NCI-H748 treated with DMSO at 0.1 percent for 48 hours (cell line): ENCODE measurements around the gene FARS2.
"Not testable (repeated sequence)": the region's sequence is repeated elsewhere in the genome, so short reads cannot be mapped to it uniquely, and the experiment has no call there.

Source experiments
- DNase-seq: peaks from one replicate; lab custom pipeline; 2025; lab: John Stamatoyannopoulos, UW

The FARS2 gene

DNA sequence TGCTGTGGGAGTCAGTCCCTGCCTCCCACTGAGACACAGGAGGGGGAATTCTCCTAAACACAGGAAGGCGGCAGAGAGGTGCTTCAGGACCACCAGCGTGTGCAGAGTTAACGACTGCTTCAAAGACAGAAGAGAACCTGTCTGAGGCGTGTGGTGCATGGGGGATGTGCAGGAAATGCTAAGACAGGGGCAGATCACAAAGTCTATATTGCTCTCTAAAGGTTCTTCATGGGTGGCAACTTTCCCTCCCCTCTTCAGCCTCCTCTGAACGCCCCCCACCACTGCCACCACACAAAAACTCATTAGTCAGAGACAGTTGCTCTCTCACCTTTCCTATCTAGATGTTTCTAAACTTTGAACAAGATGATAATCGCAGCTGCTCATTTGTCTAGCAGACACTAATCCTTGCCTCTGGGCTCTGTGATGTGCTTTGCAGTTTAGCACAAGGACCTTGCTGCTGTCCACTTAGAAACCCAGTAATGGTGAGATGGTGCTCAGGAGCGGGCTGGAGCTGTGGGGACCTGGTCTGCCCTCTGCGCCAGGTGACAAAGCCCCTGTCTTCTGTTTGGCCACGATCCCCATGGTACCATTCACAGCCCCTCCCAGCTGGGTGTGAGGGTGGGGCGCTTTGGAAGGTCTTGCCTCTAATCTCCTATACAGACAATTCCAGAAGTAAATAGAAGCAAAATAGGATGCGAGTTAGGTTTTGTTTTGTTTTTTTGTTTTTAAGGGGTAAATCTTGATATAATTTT is 525.8 kb downstream of the FARS2 start:
- no peak for DNase-seq

DNA sequence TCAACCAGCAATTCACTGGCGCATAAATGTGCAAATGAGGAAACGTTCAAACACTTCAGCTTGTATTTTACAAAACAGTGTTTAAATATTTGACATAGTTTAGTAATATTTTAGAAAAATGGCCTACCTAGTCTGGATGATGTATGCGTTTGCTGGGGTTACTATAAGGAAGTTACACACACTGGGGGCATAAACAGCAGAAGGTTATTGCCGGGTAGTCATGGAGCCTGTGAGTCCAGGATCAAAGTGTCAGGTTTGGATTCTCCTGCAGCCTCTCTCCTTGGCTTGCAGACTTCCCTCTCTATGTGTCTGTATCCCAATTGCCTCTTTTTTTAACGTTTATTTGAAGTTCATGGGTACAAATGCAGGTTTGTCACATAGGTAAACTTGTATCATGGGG is 528.1 kb downstream of the FARS2 start:
- DNase-seq: not testable (repeated sequence)

DNA sequence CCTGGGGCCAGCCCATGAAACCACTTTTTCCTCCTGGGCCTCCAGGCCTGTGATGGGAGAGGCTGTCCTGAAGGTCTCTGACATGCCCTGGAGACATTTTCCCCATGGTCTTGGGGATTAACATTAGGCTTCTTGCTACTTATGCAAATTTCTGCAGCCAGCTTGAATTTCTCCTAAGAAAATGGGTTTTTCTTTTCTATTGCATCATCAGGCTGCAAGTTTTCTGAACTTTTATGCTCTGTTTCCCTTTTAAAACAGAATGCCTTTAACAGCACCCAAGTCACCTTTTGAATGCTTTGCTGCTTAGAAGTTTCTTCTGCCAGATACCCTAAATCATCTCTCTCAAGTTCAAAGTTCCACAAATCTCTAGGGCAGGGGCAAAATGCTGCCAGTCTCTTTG is 535.2 kb downstream of the FARS2 start:
- not testable (repeated sequence) for DNase-seq

DNA sequence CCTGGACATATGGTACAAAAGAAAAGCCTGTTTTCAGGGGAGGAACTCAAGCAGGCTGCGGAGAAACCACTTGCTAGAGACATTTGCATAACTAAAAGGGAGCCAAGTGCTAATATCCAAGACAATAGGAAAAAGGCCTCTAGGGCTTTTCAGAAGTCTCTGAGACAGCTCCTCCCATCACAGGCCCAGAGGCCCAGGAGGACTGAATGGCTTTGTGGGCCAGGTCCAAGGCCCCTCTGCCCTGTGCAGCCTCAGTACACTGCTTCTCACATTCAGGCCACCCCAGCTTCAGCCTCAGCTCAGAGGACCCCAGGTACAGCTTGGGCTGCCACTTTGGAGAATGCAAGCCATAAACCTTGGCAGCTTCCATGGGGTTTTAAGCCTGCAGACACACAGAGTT is 545.1 kb downstream of the FARS2 start:
- DNase-seq: not testable (repeated sequence)

DNA sequence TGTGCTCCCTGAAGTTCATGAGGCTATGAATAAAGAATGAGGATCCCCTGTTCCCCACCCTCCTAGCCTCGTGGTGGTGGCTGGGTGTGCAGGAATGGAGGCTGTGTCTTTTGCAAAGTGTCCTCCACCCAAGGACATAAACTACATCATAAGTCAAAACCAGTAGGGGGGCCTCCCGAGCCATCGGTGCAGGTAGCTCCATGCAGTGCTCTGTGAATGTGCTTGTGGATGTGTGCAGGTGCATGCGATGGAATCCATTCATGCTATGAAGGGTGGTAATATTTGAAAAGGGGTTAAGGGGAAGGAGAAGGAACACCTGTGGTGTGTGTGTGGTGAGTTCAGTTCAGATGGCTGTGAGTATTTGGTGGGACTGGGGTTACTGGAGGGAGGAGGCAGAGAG is 548.1 kb downstream of the FARS2 start:
- DNase-seq: no peak

DNA sequence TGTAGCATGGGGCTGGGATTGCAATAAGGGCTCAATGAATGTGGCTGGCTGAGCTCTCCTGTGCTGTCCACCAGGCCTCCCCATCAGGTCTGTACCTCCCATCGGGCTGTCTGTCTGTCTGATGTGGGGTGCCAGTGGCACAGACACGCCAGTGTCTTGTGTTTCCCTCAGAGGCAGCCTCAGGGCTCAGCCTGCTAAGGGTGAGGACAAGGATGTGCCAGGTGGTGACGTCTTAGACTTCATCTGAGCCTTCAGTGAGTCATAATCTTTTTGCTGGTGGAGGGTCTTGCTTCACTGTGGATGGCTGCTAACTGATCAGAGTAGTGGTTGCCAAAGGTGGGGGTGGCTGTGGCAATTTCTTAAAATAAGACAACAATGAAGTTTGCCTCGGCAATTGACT is 550.7 kb downstream of the FARS2 start:
- no peak for DNase-seq

DNA sequence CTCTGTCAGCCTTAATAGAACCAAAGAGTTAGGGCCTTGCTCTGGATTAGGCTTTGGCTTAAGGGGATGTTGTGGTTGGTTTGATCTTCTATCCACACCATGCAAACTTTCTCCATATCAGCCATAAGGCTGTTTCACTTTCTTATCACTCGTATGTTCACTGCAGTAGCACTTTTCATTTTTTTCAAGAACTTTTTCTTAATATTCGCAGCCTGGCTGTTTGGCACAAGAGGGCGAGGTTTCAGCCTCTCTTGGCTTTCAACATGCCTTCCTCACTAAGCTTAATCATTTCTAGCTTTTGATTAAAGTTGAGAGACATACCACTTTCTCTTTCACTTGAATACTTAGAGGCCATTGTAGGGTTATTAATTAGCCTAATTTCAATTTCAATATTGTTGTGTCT is 552.3 kb downstream of the FARS2 start:
- no peak for DNase-seq

DNA sequence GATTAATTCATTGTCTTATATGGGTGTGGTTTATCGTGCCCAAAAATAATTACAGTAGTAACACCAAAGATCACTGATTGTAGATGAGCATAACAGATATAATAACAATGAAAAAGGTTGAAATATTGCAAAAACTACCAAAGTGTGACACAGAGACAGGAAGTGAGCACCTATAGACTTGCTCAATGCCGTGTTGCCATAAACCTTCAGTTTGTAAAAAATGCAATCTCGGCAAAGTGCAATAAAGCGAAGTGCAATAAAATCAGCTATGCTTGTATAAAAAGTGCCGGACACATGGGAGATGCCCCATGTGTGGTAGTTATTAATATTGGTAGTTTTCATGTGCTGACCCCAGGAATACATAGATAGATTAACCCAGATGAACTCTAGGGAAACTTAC is 552.8 kb downstream of the FARS2 start:
- DNase-seq: no peak

DNA sequence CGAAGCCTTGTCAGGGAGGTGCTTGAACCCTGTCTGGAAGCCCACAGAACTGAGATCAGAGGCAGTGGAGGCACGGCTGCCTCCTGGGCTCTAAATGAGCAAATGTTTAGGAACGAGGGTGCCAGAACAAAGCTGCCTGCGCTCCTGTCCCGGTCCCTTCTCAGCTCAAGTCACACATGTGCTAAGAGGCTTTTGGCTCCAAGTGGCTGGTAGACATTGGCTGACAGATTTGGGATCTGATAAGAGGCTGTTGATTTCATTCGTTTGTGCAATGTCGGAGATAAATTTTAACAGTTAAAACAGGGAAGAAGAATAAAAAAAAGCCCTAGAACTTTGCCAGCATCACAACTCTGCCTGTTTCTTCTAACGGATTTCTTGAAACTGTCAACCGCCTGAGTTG is 553.6 kb downstream of the FARS2 start:
- DNase-seq: no peak

DNA sequence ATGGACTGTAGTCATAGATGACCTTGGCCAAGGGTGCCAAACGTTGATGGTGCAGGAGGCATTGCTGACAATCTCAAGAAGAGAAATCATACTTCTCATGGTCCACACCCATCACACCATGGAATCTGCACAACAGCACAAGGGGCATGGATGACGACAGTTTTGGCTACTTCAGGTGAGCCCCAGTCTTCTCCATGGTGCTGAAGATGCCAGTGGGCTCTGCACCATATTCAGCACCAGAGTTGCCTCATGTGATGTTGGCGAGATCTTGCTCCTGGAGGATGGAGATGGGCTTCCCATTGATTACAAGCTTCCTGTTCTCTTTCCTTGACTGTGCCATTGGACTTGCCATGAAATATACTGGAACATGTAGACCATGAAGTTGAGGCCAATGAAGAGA is 556.6 kb downstream of the FARS2 start:
- no peak for DNase-seq

DNA sequence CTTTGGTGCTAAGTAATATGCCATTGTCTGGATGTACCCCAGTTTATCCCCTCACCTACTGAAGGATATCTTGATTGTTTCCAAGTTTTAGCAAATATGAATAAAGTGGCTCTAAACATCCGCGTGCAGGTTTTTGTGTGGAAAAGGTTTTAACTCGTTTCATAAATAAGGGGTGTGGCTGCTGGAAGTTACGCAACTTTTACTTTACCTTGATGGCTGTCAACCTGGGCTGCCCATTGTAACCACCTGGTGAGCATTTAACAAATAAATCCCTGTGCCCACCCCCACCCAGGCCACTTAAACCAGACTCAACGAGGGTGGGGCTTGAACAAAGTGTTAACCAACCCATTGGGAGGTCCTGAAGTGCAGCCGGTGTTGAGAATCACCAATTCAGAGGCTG is 557.6 kb downstream of the FARS2 start:
- DNase-seq: no peak
